ENCODE results near the gene LMX1B.
A peak's percentile ranks its signal among the peaks of the same experiment; 100 is the strongest.
"Not testable (repeated sequence)": the region's sequence is repeated elsewhere in the genome, so short reads cannot be mapped to it uniquely, and the experiment has no call there.

LMX1B gene

DNA sequence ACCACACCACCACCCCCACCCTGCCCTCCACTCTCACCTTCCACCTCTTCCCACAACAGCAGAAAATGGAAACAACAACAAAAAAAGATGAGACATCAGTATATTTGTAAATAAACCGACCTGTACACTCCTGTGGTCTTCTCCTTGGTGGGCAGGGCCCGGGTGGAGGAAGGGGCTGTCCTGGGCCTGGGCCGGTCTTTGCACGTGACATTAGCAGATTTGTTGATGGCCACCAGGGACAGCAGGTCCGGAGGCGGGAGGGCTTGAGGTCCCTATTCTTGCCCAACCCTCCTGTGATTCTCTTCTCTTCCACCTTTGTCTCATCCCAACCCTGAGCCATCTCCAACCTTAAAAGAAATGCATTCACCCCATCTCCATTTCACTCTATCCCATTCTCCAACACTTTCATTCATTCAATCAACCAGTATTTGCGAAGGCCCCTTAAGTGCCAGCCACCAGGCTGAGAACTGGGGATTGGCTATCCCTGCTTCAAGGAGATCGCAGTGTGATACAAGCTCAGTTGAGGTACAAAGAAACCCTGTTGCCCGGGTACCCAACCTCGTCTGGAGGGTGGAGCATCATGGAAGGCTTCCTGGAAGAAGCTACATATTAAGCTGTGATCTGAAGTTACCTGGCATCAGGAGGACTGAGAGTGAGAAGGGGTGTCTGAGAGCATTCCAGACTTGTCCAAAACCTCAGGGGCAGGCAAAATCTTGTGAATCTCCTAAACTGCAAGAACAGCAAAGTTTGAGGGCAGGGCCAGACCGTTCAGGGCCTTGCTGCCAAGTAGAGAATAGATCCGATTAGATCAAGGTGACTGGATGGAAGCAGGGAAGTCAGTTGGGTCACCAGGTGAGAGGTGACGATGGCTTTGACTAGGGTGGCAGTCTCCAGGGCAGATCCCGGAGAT, 87.4 kb downstream of the LMX1B start:
- DNase-seq, result no peak

DNA sequence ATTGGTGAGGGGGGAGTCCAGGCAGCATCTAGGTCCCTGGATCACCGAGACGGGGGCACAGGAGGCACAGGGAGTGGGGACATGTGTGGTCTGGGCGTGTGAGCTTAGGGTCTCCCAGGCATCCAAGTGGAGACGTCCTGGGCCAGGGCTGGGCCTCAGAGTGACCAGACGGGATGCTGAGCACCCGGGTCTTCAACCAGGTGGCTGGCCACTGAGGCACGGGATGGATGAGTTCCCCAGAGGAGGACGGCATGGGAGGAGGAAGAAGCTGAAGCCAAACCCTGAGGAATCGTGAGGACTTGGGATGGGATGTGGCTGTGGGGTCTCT, 88.0 kb downstream of the LMX1B start:
- DNase-seq, result no peak

DNA sequence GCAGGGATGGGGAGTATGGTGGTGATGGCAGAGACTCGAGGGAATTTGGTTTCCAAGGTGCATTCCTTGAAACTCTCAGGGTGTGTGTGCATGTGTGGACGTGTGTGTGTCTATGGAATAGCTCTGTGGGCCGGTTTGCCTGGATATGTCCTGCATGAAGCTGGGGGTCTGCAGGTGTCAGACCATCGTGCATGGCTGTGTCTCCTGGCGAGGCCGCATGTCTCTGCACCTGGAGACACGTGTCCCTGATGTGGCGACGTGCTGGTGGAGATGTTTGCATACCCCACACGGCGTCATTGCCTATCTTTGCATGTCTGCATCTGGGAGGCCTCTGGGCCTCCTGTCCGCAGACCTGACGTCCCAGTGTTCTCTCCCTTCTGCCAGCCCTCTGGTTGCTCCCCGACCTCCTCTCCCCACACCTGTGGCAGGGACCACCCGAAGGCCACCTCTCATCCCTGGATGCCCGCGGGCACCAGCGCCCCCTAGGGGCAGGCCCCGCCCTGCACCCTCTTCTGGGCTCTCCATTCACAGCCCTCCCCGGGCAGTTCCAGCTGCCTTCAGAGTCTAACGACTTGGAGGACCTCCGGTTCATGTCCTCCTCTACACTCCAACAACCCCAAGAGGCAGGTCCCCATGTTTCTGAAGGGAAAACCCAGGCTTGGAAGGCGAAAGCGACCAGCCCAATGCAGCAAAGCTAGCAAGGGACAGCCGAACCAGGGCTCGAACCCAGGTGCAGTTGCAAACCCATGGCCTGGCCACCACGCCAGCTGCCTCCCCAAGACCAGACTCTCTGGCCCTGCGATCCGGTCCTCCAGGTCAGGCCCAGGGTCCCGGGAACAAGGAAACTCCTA, 88.6 kb downstream of the LMX1B start:
- DNase-seq, result no peak

DNA sequence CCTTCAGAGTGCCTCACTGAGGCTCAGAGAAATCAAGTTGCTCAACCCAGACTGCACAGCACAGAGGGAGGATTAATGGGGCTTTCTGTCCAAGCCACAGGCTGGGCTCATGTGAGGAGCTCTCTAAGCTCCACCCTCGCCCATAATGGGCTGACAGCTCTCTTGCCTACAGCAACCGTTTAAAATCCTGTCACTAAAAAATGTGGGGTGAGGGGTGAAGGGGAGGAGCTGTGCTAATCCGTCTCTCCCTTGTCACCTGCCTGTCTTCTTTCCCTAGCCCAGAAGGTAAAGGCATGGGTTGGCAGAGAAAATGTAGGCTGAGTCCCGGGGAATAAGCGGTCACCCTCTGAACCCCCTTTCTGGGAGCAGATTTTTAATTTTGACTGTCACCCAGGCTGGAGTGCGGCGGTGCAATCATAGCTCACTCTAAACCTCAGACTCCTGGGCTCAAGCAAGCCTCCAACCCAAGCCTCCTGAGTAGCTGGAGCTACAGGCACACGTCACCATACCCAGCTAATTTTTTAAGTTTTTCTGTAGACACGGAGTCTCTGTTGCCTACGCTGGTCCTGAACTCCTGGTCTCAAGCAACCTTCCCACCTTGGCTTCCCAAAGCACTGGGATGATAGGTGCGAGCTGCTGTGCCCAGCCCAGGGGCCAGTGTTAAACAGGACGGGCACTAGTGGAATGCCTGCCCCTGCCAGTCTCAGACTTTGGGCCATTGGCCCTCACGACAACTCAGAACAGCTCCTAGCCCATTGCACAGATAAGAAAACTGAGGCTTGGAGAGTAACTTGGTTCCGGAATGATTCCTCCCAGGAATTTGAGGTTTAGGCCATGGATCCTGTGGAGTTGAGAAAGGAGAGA, 89.5 kb downstream of the LMX1B start:
- no peak for DNase-seq

- no peak for DNase-seq
Measured at GRCh38 chr9:126703866-126704156, 90.1 kb downstream of the LMX1B start.

- no peak for DNase-seq
Measured at GRCh38 chr9:126704157-126704891, 90.6 kb downstream of the LMX1B start.

DNA sequence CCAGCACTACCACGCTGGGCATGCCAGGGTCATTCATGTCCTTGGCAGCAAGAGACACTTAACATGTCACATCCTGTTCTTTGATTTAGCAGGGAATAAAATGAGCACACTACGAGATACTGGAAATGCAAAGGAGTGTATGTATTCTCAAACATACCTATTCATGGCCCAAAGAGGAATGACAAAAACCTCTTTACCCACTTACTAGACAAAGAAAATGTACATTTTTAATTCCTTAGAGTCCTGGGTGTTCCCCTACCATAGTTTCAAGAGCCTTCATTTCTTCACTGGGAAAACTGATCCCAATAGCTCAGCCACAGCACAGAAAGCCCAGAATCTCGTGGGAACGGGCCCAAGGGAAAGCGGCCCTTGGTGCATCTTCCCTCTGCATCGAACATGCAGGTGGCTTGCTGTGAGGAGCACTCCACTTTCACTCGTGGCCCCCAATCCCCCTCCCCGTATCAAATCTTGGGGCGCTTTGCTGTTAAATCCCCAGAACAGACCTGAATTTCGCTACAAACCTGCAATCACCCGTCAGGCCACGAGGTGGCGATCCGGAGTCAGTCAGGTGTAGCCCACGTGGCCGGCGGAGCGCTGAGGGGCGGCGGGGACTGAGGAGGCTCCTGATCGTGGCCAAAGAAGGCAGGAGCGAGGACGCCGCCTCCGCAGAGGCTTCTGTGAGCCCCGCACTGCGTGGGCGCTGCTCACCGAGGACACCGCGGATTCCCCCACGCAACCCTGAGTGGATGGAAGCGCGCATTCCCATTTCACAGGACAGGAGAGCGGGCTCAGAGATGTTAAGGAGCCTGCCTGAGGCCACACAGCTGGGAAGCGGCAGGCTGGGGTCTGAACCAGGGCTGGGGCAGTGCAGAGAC, 91.4 kb downstream of the LMX1B start:
- DNase-seq, result peak; percentile 82

DNA sequence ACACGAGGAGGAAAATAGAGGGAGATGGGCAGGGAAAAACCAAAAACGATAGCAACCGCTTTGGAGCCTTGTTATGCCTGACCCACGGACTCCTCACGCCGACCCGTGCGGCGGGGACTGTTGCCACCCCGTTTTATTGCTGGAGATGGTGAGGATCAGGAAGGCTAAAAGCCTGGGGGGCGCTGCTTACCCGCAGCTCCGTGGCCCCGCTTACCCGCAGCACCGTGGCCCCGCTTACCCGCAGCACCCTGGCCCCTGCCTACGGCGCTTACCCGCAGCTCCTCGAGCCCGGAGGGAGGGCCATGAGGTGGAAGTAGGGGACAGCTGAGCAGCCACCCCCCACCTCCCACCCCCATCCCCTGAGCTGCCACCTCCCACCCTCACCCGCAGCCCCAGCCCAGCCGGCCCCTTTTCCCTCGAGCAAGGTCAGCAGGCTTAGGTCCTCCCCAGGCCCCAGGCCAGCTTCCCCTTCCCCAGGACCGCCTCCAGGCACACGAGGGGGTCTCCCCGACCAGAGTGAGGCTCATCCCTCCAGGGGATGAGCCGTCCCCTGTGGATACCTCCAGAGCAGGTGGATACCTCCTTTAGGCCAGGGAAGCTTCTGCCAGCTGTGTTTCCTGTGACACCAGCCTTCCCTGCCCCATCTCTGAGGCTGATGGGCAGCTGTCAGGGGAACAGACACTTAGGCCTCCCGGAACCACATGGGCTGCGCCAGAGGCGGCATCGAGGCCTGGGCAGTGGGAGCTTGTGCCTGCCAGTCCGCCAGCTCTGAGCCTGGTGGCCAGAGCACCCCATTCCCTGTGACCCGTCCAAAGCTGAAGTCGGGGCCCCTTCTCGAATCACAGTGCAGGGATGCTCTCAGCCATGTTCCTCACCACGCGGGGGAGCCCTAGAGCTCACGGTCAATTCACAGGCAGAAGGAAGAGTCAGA, 92.3 kb downstream of the LMX1B start:
- DNase-seq, result peak; percentile 59

GRCh38 chr9:126706698-126707053, 92.9 kb downstream of the LMX1B start:
- DNase-seq, result no peak

DNA sequence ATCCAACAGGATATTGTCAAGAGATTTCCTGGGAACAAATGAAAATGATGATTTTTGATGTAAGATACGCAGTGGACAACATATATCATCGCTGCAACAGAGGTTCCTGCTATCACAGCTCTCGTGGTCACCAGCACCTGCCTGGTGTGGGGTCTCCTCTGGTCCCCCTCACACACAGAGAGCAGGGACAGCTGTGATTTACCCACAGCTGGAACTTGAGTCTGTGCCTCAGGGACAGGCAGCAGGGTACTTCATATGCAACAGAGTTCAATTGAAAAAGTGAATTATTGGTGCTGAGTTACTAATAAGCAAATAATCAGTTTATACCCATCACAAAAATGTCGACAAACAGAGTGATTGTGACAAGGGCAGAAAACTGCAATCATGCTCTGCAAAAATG, 93.4 kb downstream of the LMX1B start:
- DNase-seq, result no peak

DNA sequence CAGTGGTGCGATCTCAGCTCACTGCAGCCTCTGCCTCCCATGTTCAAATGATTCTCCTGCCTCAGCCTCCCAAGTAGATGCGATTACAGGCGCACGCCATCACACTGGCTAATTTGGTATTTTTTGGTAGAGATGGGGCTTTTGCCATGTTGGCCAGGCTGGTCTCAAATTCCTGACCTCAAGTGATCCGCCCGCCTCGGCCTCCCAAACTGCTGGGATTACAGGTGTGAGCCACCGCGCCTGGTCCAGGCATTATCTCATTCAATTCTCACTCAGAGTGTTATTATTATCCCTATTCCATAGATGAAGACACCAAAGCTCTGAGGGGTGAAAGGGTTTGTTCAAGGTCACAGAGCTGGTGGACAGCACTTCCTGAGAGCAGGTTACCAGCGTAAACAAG, 94.0 kb downstream of the LMX1B start:
- not testable (repeated sequence) for DNase-seq

- no peak for DNase-seq
Measured at GRCh38 chr9:126708178-126708577, 94.5 kb downstream of the LMX1B start.

DNA sequence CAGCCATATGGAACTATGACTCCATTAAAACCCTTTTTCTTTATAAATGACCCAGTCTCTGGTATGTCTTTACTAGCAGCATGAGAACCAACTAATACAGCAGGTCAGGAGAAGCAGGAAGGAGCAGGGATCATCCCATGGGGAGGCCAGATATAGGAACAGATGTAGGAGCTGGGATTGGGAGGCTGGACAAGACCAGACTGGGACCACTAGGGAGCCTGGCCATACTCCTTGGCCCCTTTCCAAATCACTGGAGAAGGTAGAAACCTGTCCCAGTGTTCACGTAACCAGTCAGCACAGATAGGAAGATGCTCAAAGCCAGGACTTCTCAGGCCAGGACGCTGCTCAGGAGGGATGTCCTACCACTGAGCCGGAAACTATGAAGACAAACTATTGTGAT, 95.5 kb downstream of the LMX1B start:
- DNase-seq, result no peak

- no peak for DNase-seq
Measured at GRCh38 chr9:126715382-126715781, 101.7 kb downstream of the LMX1B start.

DNA sequence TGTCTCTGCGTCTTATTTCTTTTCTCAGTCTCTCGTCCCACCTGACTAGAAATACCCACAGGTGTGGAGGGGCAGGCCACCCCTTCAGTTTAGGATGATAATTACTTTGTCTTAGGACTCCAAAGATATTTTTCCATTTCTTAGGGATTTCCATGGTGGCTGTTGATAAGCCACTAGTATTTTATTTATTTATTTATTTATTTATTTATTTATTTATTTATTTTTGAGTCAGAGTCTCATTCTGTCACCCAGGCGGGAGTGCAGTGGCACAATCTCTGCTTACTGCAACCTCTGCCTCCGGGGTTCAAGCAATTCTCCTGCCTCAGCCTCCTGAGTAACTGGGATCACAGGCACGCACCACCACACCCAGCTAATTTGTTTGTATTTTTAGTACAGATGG, 103.7 kb downstream of the LMX1B start:
- DNase-seq, result not testable (repeated sequence)

- DNase-seq, result peak; percentile 95
Measured at GRCh38 chr9:126719618-126720031, 105.9 kb downstream of the LMX1B start.

GRCh38 chr9:126720036-126720435, 106.3 kb downstream of the LMX1B start:
- no peak for DNase-seq

DNA sequence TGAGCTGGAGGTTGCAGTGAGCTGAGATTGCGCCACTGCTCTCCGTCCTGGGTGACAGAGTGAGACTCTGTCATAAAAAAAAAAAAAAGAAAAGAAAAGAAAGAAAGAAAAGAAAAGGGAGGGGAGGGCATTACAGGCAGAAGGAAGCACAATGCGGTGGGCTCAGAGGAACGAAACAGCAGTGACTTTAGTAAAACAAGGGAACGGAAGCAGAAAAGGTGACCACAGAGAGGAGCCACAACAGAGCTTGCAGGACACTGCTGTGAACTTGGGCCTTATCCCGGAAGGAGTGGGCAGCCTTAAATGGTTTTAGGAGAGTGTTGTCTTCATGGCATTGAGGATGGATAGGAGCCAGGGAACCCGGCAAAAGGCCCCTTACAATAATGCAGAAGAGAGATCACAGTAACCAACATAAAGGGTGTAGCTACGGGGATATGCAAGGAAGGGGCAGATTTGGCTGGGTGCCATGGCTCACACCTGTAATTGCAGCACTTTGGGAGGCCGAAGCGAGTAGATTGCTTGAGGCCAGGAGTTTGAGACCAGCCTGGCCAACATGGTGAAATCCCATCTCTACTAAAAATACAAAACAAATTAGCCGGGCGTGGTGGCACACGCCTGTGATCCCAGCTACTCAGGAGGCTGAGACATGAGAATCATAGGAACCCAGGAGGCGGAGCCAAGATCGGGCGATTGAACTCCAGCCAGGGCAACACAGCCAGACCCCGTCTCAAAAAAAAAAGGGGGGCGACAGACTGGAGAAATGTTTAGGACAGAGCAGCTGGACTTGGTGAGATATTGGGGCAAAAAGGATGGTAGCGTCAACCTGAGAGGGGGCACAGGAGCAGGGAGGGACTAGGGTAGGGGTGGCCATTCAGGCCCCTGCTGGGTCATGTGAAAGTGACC, 107.2 kb downstream of the LMX1B start:
- no peak for DNase-seq

- no peak for DNase-seq
Measured at GRCh38 chr9:126721564-126721981, 107.8 kb downstream of the LMX1B start.
